HUES6 (cell line): Measurements from ENCODE around the gene NTM.

ENCODE experiments used
- H3K27ac ChIP-seq: 2 replicates; pipeline ENCODE4 v1.7.0; 2013; ENCODE audit warnings: low read depth, mild to moderate bottlenecking, low read length, inconsistent platforms
- H3K27me3 ChIP-seq: 2 replicates; pipeline ENCODE4 v1.6.1; 2013; ENCODE audit warnings: low read length; ENCODE audit not compliant: control insufficient read depth, insufficient read depth
- H3K36me3 ChIP-seq: 2 replicates; pipeline ENCODE4 v1.6.1; 2013; ENCODE audit warnings: low read length; ENCODE audit not compliant: control insufficient read depth, insufficient read depth
- H3K4me1 ChIP-seq: 2 replicates; pipeline ENCODE4 v1.6.1; 2013; ENCODE audit warnings: low read length; ENCODE audit not compliant: control insufficient read depth, insufficient read depth
- H3K4me3 ChIP-seq: 2 replicates; pipeline ENCODE4 v1.5.1; 2013; ENCODE audit warnings: low read depth, low read length
- H3K9ac ChIP-seq: one replicate; pipeline ENCODE4 v1.6.1; 2013; ENCODE audit warnings: mild to moderate bottlenecking, low read length
- H3K9me3 ChIP-seq: 2 replicates; pipeline ENCODE4 v1.6.1; 2013; ENCODE audit warnings: low read depth, low read length; ENCODE audit not compliant: control insufficient read depth, insufficient read depth

The NTM gene

DNA sequence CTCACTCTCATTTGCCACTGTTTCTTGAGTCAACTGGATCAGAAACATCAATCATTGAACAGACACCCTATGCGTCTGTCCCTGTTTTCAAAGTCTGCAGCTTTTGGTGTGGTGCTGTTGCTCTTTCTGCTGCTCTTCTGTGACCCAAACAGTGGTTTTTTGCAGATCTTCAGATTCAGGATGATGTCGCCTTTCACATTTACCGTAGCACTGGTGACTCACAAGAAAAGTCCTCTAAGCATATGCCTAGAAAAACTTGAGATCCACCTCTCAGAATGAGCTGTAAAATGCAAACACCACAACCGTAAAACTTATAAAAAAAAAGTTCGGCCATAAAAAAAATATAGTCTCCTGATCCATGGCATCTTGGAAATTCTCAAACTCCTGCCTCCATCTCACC, 400.4 kb downstream of the NTM start:
- Histone ChIP-seq H3K4me1 (no peaks in the 10 kb centered on the region), H3K27me3 (0 out of 2 replicates have a peak, but pooled peaks cover 3% of the 10 kb centered on the region), H3K4me3 (no peak overlapping the region), H3K36me3 (no peaks in the 10 kb centered on the region), H3K27ac (no peak overlapping the region), H3K9ac (no peak overlapping the region), H3K9me3 (no peaks in the 10 kb centered on the region)

- H3K27ac ChIP-seq = no peak overlapping the region
- H3K4me3 ChIP-seq = no peak overlapping the region
- no peaks in the 10 kb centered on the region for H3K4me1 ChIP-seq
- H3K27me3 ChIP-seq = 0 out of 2 replicates have a peak, but pooled peaks cover 3% of the 10 kb centered on the region
- H3K9me3 ChIP-seq = no peaks in the 10 kb centered on the region
- no peak overlapping the region for H3K9ac ChIP-seq
- H3K36me3 ChIP-seq = no peaks in the 10 kb centered on the region
These were observed 401.1 kb downstream of the NTM start for GRCh38 chr11:131771471-131771870.

GRCh38 chr11:131773626-131774025, 403.2 kb downstream of the NTM start:
- H3K4me3 ChIP-seq = no peak overlapping the region
- no peak overlapping the region for H3K27ac ChIP-seq
- 0 out of 2 replicates have a peak, but pooled peaks cover 3% of the 10 kb centered on the region for H3K27me3 ChIP-seq
- no peak overlapping the region for H3K9ac ChIP-seq
- H3K4me1 ChIP-seq = no peaks in the 10 kb centered on the region
- no peaks in the 10 kb centered on the region for H3K36me3 ChIP-seq
- no peaks in the 10 kb centered on the region for H3K9me3 ChIP-seq

- Histone ChIP-seq H3K36me3 (no peaks in the 10 kb centered on the region), H3K4me1 (no peaks in the 10 kb centered on the region), H3K4me3 (no peak overlapping the region), H3K9me3 (no peaks in the 10 kb centered on the region), H3K9ac (no peak overlapping the region), H3K27me3 (peaks cover 6% of the 10 kb centered on the region; the same call in 1 of the 2 replicates), H3K27ac (no peak overlapping the region)
These were observed 405.8 kb downstream of the NTM start for GRCh38 chr11:131776211-131776610.

DNA sequence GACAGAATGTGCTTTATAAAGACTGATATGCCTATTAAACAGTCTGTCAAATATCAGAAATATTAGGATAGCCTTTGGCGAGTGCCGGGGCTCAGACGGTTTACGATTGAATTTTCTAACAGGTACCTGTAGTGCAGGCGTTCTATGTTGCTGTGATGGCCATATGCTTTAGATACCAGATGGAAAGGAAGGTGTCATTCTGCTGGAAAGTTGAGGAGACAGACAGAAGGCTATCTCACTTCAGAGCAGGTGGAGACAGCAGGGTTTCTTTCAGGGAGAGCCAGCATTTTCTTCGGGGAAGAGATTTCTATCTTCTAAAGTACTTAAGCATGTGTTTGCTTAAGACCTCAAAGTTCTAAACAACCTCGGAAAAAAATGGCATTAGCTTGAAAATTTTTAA, 415.4 kb downstream of the NTM start:
- no peaks in the 10 kb centered on the region for H3K9me3 ChIP-seq
- H3K27ac ChIP-seq = no peak overlapping the region
- no peaks in the 10 kb centered on the region for H3K36me3 ChIP-seq
- no peaks in the 10 kb centered on the region for H3K27me3 ChIP-seq
- no peaks in the 10 kb centered on the region for H3K4me1 ChIP-seq
- no peak overlapping the region for H3K9ac ChIP-seq
- no peak overlapping the region for H3K4me3 ChIP-seq

DNA sequence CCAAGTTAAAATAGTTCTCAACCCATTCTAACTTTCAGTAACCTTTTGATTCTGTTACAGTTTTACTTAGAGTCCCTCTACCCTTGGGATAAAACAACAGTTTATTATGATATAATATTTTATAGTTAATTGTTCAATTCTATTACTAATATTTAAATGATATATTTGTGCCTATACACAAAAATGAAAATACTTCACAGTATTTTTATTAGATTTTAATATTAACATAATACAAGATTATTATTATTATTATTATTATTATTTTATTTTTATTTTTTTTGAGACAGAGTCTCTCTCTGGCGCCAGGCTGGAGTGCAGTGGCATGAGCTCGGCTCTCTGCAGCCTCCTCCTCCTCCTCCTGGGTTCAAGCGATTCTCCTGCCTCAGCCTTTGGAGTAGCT, 416.7 kb downstream of the NTM start:
- Histone ChIP-seq H3K9ac (no peak overlapping the region), H3K27ac (no peak overlapping the region), H3K36me3 (no peaks in the 10 kb centered on the region), H3K4me1 (no peaks in the 10 kb centered on the region), H3K4me3 (no peak overlapping the region), H3K27me3 (no peaks in the 10 kb centered on the region), H3K9me3 (no peaks in the 10 kb centered on the region)

DNA sequence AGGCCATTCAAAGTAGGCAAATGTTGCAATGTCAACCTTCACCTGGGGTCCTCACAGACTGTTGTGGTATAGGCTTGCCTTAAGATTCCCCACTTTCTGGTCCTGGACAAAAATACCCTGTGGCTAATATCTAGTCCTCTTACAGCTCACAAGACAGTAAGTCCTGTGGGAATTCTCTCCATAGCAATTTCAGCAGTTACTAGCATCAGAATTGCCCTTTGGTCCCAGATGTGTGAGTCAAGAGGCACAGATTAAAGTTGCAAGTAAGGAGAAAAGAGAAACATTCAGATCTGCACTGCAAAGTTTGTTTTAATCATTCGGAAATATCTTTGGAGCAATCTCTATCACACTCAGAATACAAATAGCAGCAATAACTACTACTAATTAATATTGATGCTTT, 420.2 kb downstream of the NTM start:
- H3K27ac ChIP-seq = no peak overlapping the region
- no peaks in the 10 kb centered on the region for H3K36me3 ChIP-seq
- no peaks in the 10 kb centered on the region for H3K27me3 ChIP-seq
- no peak overlapping the region for H3K9ac ChIP-seq
- H3K9me3 ChIP-seq = no peaks in the 10 kb centered on the region
- H3K4me3 ChIP-seq = no peak overlapping the region
- H3K4me1 ChIP-seq = no peaks in the 10 kb centered on the region

- no peak overlapping the region for H3K9ac ChIP-seq
- no peaks in the 10 kb centered on the region for H3K4me1 ChIP-seq
- H3K9me3 ChIP-seq = no peaks in the 10 kb centered on the region
- H3K36me3 ChIP-seq = no peaks in the 10 kb centered on the region
- no peaks in the 10 kb centered on the region for H3K27me3 ChIP-seq
- no peak overlapping the region for H3K27ac ChIP-seq
- no peak overlapping the region for H3K4me3 ChIP-seq
These were observed 421.8 kb downstream of the NTM start for GRCh38 chr11:131792243-131792642.

DNA sequence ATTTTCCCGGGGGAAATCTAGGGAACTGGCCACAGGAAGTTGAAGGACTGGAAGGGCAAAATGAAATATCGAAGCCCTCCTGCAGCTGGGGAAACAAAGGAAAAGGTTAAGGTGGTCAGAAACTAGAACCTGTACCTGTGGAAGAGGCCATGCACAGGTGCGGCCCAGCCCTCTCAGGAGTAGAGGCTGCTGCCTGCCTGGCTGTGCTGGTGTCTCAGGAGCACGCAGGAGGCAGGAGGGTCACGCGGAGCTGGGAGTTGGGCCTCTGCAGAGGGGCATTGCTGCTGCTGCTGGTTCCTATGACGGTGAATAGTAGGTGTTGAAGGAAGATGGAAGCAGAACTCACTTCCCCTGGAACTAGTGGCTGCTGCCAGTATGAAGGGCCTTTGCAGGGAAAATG, 425.7 kb downstream of the NTM start:
- H3K9ac ChIP-seq = no peak overlapping the region
- no peak overlapping the region for H3K27ac ChIP-seq
- H3K36me3 ChIP-seq = no peaks in the 10 kb centered on the region
- H3K4me1 ChIP-seq = peaks cover 11% of the 10 kb centered on the region
- H3K27me3 ChIP-seq = no peaks in the 10 kb centered on the region
- no peaks in the 10 kb centered on the region for H3K9me3 ChIP-seq
- H3K4me3 ChIP-seq = no peak overlapping the region

DNA sequence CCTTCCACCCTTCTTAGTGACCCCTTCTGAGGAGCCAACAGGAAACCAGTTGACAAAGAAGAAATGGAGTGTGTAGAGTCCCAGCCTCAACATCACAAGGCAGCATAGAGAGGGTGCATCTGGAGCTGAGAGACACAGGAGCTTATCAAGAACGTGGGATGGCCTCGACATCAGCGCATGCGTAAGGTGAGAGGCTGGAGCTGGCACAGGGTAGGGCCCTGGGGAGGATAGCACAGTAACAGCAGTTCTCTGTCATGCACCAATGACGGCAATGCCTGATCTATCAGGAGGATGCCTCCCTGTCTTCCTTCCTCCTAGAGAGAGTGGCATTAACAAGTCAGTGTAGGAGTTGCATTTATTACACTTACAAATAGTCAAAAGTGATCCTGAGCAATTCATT, 426.1 kb downstream of the NTM start:
- Histone ChIP-seq H3K4me1 (peaks cover 15% of the 10 kb centered on the region), H3K36me3 (no peaks in the 10 kb centered on the region), H3K9ac (no peak overlapping the region), H3K9me3 (no peaks in the 10 kb centered on the region), H3K27ac (no peak overlapping the region), H3K27me3 (no peaks in the 10 kb centered on the region), H3K4me3 (no peak overlapping the region)

GRCh38 chr11:131800452-131800851, 430.0 kb downstream of the NTM start:
- no peaks in the 10 kb centered on the region for H3K27me3 ChIP-seq
- no peaks in the 10 kb centered on the region for H3K9me3 ChIP-seq
- peaks cover 29% of the 10 kb centered on the region for H3K4me1 ChIP-seq
- no peak overlapping the region for H3K27ac ChIP-seq
- no peak overlapping the region for H3K4me3 ChIP-seq
- H3K36me3 ChIP-seq = no peaks in the 10 kb centered on the region
- H3K9ac ChIP-seq = no peak overlapping the region
